Small intestine (tissue), 7 donors: ENCODE measurements around the gene UVRAG. TPM values are rescaled to one million over a fixed set of nuclear protein-coding genes. Genes with fewer than 3 reads are reported as not detected.

ENCODE experiments used
- DNase-seq, 2 donors: peaks; one replicate each; pipeline versions ENCODE4 v3.0.0 to v3.0.0-alpha.2; 2013
- FAIRE-seq: peaks from 2 replicates; lab custom pipeline; 2012; peaks lifted over from hg19 to GRCh38; lab: Jason Lieb, UNC
- H3K27ac ChIP-seq, 3 donors: one replicate each; pipeline ENCODE4 v1.5.1; 2013; ENCODE audit warnings: low read length in 2 of 3, mild to moderate bottlenecking in 2 of 3, control low read depth in 1 of 3, inconsistent platforms in 1 of 3, low read depth in 1 of 3, moderate library complexity in 1 of 3
- H3K27me3 ChIP-seq, 3 donors: one replicate each; pipeline ENCODE4 v1.6.1; 2013; ENCODE audit warnings: low read length in 3 of 3, inconsistent platforms in 1 of 3; ENCODE audit not compliant: control insufficient read depth in 3 of 3, insufficient read depth in 3 of 3
- H3K36me3 ChIP-seq, 3 donors: one replicate each; pipeline ENCODE4 v1.6.1; 2013; ENCODE audit warnings: low read length in 3 of 3, inconsistent platforms in 1 of 3, low read depth in 1 of 3, mild to moderate bottlenecking in 1 of 3, moderate library complexity in 1 of 3; ENCODE audit not compliant: control insufficient read depth in 3 of 3, insufficient read depth in 2 of 3
- H3K4me1 ChIP-seq, 3 donors: one replicate each; pipeline ENCODE4 v1.6.1; 2013; ENCODE audit warnings: low read length in 2 of 3, inconsistent platforms in 1 of 3, low read depth in 1 of 3, mild to moderate bottlenecking in 1 of 3, moderate library complexity in 1 of 3; ENCODE audit not compliant: control insufficient read depth in 3 of 3, insufficient read depth in 2 of 3
- H3K4me3 ChIP-seq, 3 donors: one replicate each; pipeline ENCODE4 v1.5.1; 2013; ENCODE audit warnings: low read length in 3 of 3, control low read depth in 1 of 3, inconsistent platforms in 1 of 3, low read depth in 1 of 3, mild to moderate bottlenecking in 1 of 3, moderate library complexity in 1 of 3
- H3K9me3 ChIP-seq, 2 donors: one replicate each; pipeline ENCODE4 v1.6.1; 2013; ENCODE audit warnings: low read depth in 1 of 2, low read length in 1 of 2; ENCODE audit not compliant: control insufficient read depth in 2 of 2, insufficient read depth in 1 of 2
- WGBS, 3 donors: extraction: QIAGEN DNeasy Blood & Tissue Kit; methylation state at CpG; one replicate each; pipeline ENCODE4 v1.1.7; 2013; 5-methylcytosine and 5-hydroxymethylcytosine counted together
- polyA plus RNA-seq, 4 donors: library from polyadenylated mRNA; stranded (reverse) in 3 of 4; unstranded in 1 of 4; fragments of 200-250 nt in 3 of 4; fragments of 120-200 nt in 1 of 4; gene quantifications; one replicate each; pipeline versions ENCODE4 v1.2.1 to v1.2.3, GENCODE V29; 2013
- donor health status: healthy with polysubstance abuse.
- donor health status: control.
- donor health status: control.
- donor health status: Bipolar disorder and iron deficiency.
- donor health status: healthy.

Gene UVRAG
- polyA plus RNA-seq, 4 donors: 5.4 to 13.2 (median 7.1) TPM

DNA sequence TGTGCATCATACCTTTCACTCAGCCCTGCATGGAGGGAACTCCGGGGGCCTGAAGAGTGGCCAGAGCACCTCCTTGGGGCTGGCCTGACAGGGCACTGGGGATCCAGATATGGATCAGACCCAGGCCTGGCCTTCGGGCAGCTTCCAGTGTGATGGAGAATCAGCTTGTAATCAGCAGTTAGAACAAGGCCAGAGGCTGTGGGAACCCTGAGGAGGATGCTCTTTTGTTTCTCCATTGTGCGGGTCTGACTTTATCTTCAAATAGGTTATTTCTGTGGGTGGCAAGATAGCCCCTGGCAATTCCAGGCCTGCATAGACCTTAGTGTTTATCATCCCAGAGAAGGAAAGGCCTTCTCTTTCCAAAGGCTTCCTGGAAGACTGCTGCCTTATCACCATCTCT lies 34.1 kb upstream of the UVRAG start:
- DNase-seq (no peak), FAIRE-seq (no peak)
- Histone ChIP-seq H3K9me3 (no peaks in the 10 kb centered on the region), H3K4me1 (peaks cover 0 to 33% (median 0%) of the 10 kb centered on the region in 3 donors), H3K27ac (no peak overlapping the region), H3K36me3 (peaks cover 0 to 80% (median 0%) of the 10 kb centered on the region in 3 donors), H3K27me3 (no peaks in the 10 kb centered on the region), H3K4me3 (no peak overlapping the region)
- 87 to 92% (median 92%) methylated on average over 3 of the region's 3 CpGs for WGBS, 3 donors

DNA sequence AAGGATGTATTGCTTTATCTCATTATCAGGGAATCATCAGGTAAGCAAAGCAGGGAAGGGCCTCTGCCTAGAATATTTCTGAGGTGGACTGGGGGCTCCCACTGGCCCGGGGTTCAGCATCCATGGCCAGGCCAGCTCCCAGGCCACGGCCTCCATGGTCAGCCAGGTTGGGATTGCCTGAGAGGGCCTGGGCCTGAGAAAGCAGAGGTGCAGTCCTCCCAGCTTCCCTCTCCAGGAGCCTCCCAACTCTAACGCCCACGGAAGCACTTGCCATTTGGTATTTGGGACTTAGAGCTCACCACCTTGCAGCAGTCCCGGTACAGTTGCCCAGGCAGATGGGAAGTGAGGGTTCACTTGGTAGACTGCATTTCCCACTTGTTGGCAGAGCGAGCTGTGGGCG lies 33.7 kb upstream of the UVRAG start:
- peaks cover 0 to 38% (median 0%) of the 10 kb centered on the region in 3 donors for H3K4me1 ChIP-seq
- WGBS, 3 donors: 90 to 93% (median 93%) methylated on average over 7 of the region's 7 CpGs
- no peak for FAIRE-seq
- peaks cover 0 to 79% (median 0%) of the 10 kb centered on the region in 3 donors for H3K36me3 ChIP-seq
- no peaks in the 10 kb centered on the region for H3K27me3 ChIP-seq
- H3K27ac ChIP-seq: no peak overlapping the region
- no peaks in the 10 kb centered on the region for H3K9me3 ChIP-seq
- DNase-seq: no peak
- H3K4me3 ChIP-seq: no peak overlapping the region

DNA sequence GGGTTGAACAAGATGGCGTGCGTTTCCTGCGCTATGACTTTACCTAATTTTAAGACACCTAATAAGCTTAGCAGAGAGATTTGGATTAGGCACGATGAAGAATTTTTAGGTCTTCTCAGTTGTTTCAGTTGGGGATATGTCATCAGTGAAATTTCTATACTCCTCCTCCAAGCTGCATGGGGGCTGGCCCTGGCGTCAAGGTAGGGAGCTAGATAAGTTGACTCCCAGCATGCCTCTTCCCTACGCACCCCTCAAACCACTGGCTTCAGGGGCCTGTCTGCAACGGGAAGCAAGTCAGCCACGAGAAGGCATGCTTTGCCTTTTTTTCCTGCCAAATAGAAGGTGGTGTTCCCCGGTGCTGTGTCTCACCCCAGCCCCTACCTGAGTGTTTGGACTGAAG lies 33.2 kb upstream of the UVRAG start:
- no peak overlapping the region for H3K4me3 ChIP-seq
- peaks cover 0 to 74% (median 0%) of the 10 kb centered on the region in 3 donors for H3K36me3 ChIP-seq
- H3K9me3 ChIP-seq: no peaks in the 10 kb centered on the region
- H3K27me3 ChIP-seq: no peaks in the 10 kb centered on the region
- no peak for FAIRE-seq
- WGBS, 3 donors: 93% methylated on average over 9 of the region's 9 CpGs
- no peak for DNase-seq
- H3K4me1 ChIP-seq: peaks cover 0 to 41% (median 0%) of the 10 kb centered on the region in 3 donors
- H3K27ac ChIP-seq: no peak overlapping the region

DNA sequence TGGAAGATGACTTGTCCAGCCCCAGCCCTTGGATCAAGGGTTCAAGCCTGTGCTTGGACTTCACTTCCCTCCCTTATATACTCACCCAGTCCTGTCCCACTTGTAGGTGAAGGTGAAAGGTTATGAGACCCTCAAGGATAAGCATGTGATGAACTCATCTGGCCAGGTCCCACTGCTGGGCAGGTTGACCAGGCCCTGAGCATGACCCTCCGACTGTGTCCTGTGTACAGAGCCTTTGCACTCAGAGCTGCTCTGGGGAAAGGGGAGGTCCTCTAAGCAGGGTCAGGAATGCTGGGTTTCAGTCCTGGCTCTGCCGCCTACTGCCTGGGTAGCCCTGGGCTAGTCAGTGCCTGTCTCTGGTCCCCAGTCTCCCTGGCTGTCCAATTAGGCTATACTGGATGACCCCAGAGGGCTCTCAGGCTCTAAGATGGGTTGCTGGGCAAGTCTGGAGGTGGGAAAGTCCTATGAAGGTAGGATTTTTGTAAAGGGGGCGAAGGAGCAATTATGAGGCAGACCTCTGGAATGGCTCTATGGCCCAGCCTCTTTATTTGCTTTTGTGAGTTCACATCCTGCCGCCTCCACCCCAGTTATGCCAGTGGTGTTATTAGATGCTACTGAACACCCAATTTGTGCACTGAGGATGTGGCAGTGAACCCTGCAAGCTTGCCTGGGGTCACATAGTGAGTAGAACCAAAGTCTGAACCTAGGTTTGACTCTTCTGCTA lies 32.3 kb upstream of the UVRAG start:
- FAIRE-seq (no peak), DNase-seq (no peak)
- H3K27ac ChIP-seq: no peak overlapping the region
- H3K36me3 ChIP-seq: peaks cover 0 to 73% (median 0%) of the 10 kb centered on the region in 3 donors
- H3K4me3 ChIP-seq: no peak overlapping the region
- WGBS, 3 donors: 94 to 98% (median 95%) methylated on average over 4 of the region's 4 CpGs
- peaks cover 0 to 48% (median 0%) of the 10 kb centered on the region in 3 donors for H3K4me1 ChIP-seq
- no peaks in the 10 kb centered on the region for H3K27me3 ChIP-seq
- H3K9me3 ChIP-seq: no peaks in the 10 kb centered on the region

DNA sequence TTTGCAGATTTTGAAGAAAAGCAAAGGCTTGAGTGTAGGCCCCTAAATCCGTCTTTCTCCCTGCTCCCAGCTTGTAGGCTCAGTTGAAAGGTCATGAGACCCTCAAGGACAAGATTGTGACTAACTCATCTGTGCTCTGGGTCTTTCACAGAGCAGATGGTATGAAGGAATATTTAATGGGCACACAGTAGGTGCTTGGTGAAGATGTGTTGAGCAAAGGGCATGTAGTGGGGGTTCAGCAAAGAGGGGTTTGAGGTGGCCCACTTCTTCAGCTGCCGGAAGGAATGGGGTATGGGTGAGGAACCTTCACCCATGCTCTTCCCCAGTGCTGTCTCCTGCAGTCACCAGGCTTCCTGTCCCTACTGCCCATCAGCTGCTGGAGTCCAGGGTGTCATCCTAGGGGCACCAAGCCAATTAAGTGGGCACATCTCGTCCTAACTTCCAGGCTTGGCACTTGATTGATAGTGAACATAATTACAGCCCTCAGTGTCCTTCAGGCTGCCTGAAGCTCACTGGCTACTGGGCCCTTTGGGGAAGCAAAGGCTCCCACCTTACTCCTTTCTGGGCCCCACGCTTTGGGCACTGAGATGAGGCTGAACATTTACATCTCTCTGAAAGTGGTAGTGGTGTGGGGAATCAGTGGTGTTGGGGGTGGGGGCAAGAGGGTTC lies 31.5 kb upstream of the UVRAG start:
- DNase-seq: no peak
- FAIRE-seq: no peak
- Histone ChIP-seq H3K9me3 (no peaks in the 10 kb centered on the region), H3K27ac (no peak overlapping the region), H3K4me3 (no peak overlapping the region), H3K36me3 (peaks cover 0 to 75% (median 0%) of the 10 kb centered on the region in 3 donors), H3K4me1 (peaks cover 0 to 48% (median 0%) of the 10 kb centered on the region in 3 donors), H3K27me3 (no peaks in the 10 kb centered on the region)
- WGBS, 3 donors: 83 to 89% (median 83%) methylated on average over 4 of the region's 4 CpGs

DNA sequence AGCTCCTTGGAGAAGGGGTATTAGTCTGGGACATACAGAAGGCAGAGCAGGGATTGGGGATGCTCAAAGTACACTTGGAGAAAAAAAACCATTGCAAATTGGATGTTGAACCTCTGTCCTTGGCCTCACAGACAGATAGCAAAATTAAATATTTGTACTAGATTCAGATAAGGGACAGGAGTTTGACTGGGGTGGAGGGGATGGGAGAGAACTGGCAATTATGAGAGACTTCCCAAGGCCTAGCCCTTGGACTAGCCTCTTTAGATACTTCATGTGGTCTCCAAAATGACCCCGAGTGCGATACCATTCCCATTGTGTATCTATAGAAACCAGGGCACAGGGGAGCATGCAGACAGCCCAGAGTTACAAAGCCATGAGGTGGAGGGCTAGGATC lies 30.9 kb upstream of the UVRAG start:
- Histone ChIP-seq H3K4me3 (no peak overlapping the region), H3K36me3 (peaks cover 0 to 76% (median 0%) of the 10 kb centered on the region in 3 donors), H3K27me3 (no peaks in the 10 kb centered on the region), H3K27ac (no peak overlapping the region), H3K9me3 (no peaks in the 10 kb centered on the region), H3K4me1 (peaks cover 0 to 48% (median 0%) of the 10 kb centered on the region in 3 donors)
- WGBS, 3 donors: 93 to 100% (median 95%) methylated on average over 2 of the region's 2 CpGs
- FAIRE-seq (no peak), DNase-seq (no peak)

DNA sequence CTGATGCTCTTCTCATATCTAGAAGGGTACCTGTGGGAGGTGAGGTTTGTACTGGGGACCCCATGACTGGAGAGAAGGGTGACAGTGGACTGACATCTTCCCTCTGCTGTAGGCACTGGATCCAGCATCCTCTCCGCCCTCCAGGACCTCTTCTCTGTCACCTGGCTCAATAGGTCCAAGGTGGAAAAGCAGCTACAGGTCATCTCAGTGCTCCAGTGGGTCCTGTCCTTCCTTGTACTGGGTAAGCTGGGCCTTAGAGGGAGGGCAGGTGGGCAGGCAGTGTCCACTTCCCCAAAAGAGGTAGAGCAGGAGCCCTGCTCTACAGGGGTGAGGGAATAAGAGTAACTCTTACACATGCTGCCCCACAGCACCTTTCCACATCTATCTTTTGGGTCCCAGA lies 30.5 kb upstream of the UVRAG start:
- no peak for DNase-seq
- peaks cover 0 to 76% (median 0%) of the 10 kb centered on the region in 3 donors for H3K36me3 ChIP-seq
- H3K27ac ChIP-seq: no peak overlapping the region
- peaks cover 0 to 48% (median 0%) of the 10 kb centered on the region in 3 donors for H3K4me1 ChIP-seq
- no peak overlapping the region for H3K4me3 ChIP-seq
- FAIRE-seq: no peak
- 83 to 93% (median 85%) methylated on average over 1 of the region's 1 CpG for WGBS, 3 donors
- H3K9me3 ChIP-seq: no peaks in the 10 kb centered on the region
- H3K27me3 ChIP-seq: no peaks in the 10 kb centered on the region

DNA sequence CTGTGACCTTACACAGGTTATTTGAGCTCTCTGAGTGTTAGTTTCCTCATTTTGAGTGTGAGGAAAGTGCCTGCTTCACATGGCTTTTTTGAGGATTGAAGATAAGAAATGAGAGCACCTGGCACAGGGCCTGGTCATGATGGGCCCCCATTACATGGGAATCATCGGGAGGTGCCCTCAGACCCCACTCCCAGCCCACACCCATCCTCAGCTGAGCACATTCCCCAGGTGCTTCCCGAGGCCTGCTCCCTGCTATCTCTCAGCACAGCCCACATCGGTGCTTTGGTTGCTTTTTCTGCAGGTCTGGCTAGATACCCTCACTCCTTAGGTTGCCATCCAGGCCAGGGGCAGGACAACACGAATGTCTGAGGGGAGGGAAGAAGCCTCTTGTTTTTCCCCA lies 29.8 kb upstream of the UVRAG start:
- Histone ChIP-seq H3K27me3 (no peaks in the 10 kb centered on the region), H3K4me1 (peaks cover 0 to 48% (median 0%) of the 10 kb centered on the region in 3 donors), H3K36me3 (peaks cover 0 to 76% (median 0%) of the 10 kb centered on the region in 3 donors), H3K9me3 (no peaks in the 10 kb centered on the region), H3K27ac (peak overlapping the region in 1 of 3 donors; percentile 72), H3K4me3 (no peak overlapping the region)
- DNase-seq: no peak
- FAIRE-seq: no peak
- 36 to 59% (median 38%) methylated on average over 4 of the region's 4 CpGs for WGBS, 3 donors
